ENCODE measurements around the gene NLRX1. TPM values are rescaled to one million over a fixed set of nuclear protein-coding genes. Genes with fewer than 3 reads are reported as not detected.

The NLRX1 gene
- total RNA-seq, 1 experiment from 2014 or later: 16.7 TPM

DNA sequence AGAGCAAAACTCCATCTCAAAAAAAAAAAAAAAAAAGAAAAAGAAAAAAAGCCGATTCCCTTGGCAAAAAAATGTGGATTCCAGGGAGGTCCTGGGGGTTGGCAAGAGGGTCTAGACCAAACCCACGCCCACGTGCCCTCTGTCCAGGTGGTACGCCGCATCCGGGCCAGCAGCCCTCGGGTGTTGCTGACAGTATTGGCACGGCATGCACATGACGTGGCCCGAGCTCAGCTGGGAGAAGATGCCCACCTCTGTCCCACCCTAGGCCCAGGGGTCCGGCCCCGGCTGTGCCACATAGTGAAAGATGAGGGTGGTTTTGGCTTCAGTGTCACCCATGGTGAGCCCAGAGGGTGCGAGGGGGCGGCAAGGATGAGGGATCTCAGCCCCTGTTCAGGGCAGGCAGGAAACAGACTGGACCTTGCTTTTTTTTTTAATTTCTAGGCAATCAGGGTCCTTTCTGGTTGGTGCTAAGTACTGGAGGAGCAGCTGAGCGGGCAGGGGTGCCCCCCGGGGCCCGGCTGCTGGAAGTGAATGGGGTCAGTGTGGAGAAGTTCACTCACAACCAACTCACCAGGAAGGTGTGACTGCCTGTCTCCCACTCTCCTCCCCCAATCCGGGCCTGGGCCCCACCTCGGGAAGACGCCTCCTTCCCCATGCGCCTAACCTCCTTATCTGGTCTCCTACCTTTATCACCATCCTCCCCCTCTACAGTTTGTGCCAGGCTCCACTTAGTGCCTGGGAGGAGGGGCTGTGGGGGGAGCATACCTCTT, 18.8 kb downstream of the NLRX1 start:
- no peaks in the 10 kb centered on the region for H3K9me3 Mint-ChIP-seq (ENCODE audit: unreplicated experiment)
- peaks cover 22% of the 10 kb centered on the region for H3K27me3 Mint-ChIP-seq (ENCODE audit: insufficient read depth, unreplicated experiment)
- ChIA-PET POLR2A (no interaction called here), CTCF (interaction anchor here (0.8 to 1.0 kb wide), 2 partner anchors 9 to 42 kb away, joined by 4 to 5 read pairs; no protein-coding TSS in a partner anchor)
- H3K36me3 Mint-ChIP-seq (ENCODE audit: insufficient read depth, unreplicated experiment): no peaks in the 10 kb centered on the region
- no TSS peak for BruUV-seq (replicated peaks)
- TF ChIP-seq CTCF (IDR thresholded peaks at IDR 0.05; ENCODE audit: unreplicated experiment): no peak
- DNase-seq (ENCODE audit: unreplicated experiment): no peak
- no peak overlapping the region for H3K27ac Mint-ChIP-seq (ENCODE audit: low read depth, unreplicated experiment)
- intact Hi-C loops (cut with micrococcal nuclease): no loop called here
- peaks cover 6% of the 10 kb centered on the region for H3K4me1 Mint-ChIP-seq (ENCODE audit: insufficient read depth, unreplicated experiment)
- H3K4me3 Mint-ChIP-seq (ENCODE audit: unreplicated experiment): no peak overlapping the region

DNA sequence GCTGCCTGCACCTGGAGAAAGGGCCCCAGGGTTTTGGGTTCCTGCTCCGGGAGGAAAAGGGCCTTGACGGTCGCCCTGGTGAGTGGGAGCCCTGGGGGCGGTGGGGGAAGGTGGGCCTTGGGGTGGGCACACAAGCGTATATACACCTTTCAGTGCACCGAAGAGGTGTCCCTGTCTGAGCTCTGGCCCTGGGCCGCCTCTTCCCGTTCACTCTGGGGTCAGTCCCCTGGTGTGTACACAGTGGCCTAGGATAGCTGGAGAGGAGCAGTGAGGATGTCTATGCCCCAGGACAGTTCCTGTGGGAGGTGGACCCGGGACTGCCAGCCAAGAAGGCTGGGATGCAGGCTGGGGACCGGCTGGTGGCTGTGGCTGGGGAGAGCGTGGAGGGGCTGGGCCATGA, 19.5 kb downstream of the NLRX1 start:
- Mint-ChIP-seq H3K4me3 (ENCODE audit: unreplicated experiment) (no peak overlapping the region), H3K27me3 (ENCODE audit: insufficient read depth, unreplicated experiment) (peaks cover 22% of the 10 kb centered on the region), H3K4me1 (ENCODE audit: insufficient read depth, unreplicated experiment) (peaks cover 6% of the 10 kb centered on the region), H3K36me3 (ENCODE audit: insufficient read depth, unreplicated experiment) (no peaks in the 10 kb centered on the region), H3K9me3 (ENCODE audit: unreplicated experiment) (no peaks in the 10 kb centered on the region), H3K27ac (ENCODE audit: low read depth, unreplicated experiment) (no peak overlapping the region)
- intact Hi-C loops (cut with micrococcal nuclease): no loop called here
- no peak for TF ChIP-seq CTCF (IDR thresholded peaks at IDR 0.05; ENCODE audit: unreplicated experiment)
- no TSS peak for BruUV-seq (replicated peaks)
- CTCF ChIA-PET: interaction anchor here (1.0 to 1.6 kb wide), 2 partner anchors 9 to 43 kb away, joined by 4 read pairs; no protein-coding TSS in a partner anchor
- POLR2A ChIA-PET: no interaction called here
- DNase-seq (ENCODE audit: unreplicated experiment): no peak

DNA sequence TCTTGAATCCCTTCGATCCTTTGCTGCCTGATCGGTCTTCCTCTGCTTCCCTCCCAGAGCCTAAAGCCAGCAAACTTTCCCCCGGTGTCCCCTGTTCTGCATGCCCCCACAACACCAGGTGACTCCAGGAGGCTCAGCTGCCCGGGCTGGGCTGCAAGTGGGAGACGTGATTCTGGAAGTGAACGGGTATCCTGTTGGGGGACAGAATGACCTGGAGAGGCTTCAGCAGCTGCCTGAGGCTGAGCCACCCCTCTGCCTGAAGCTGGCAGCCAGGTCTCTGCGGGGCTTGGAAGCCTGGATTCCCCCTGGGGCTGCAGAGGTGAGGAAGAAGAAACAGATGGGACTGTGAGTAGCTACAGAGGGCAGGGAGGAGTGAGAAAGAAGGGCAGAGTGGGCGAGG, 20.4 kb downstream of the NLRX1 start:
- peaks cover 6% of the 10 kb centered on the region for H3K4me1 Mint-ChIP-seq (ENCODE audit: insufficient read depth, unreplicated experiment)
- intact Hi-C loops (cut with micrococcal nuclease): no loop called here
- ChIA-PET POLR2A (interaction anchor here (0.6 to 0.7 kb wide), 2 partner anchors 98 to 179 kb away, joined by 3 to 4 read pairs; no protein-coding TSS in a partner anchor), CTCF (interaction anchor here (1.6 kb wide), 1 partner anchor 43 kb away, joined by 4 read pairs; no protein-coding TSS in a partner anchor)
- no peak for TF ChIP-seq CTCF (IDR thresholded peaks at IDR 0.05; ENCODE audit: unreplicated experiment)
- DNase-seq (ENCODE audit: unreplicated experiment): no peak
- peaks cover 22% of the 10 kb centered on the region for H3K27me3 Mint-ChIP-seq (ENCODE audit: insufficient read depth, unreplicated experiment)
- H3K9me3 Mint-ChIP-seq (ENCODE audit: unreplicated experiment): no peaks in the 10 kb centered on the region
- no peak overlapping the region for H3K4me3 Mint-ChIP-seq (ENCODE audit: unreplicated experiment)
- H3K27ac Mint-ChIP-seq (ENCODE audit: low read depth, unreplicated experiment): no peak overlapping the region
- BruUV-seq (replicated peaks): no TSS peak
- no peaks in the 10 kb centered on the region for H3K36me3 Mint-ChIP-seq (ENCODE audit: insufficient read depth, unreplicated experiment)

DNA sequence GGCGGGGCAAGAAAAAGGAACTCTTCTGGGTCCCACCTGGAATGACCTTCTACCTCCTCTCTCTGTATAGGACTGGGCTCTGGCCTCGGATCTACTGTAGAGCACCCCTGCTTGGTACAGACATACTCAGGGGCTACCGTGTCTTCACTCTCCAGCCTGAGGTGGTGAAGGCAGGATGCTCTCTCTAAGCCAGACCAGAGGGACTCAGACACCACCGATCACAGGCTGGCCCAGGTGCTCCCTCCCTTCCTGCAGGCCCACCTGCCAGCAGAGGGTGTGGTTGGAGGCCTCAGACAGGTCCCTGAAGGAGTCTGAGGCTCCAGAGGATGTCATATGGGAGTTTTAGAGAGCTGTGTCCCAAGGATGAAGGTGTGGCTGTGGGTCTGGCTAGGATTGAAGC, 20.9 kb downstream of the NLRX1 start:
- ChIA-PET CTCF (interaction anchor here (0.6 to 1.6 kb wide), 2 partner anchors 44 to 187 kb away, joined by 3 to 4 read pairs; no protein-coding TSS in a partner anchor), POLR2A (interaction anchor here (0.7 to 1.0 kb wide), 2 partner anchors 22 to 98 kb away, joined by 4 read pairs; no protein-coding TSS in a partner anchor)
- no TSS peak for BruUV-seq (replicated peaks)
- peaks cover 6% of the 10 kb centered on the region for H3K4me1 Mint-ChIP-seq (ENCODE audit: insufficient read depth, unreplicated experiment)
- intact Hi-C loops (cut with micrococcal nuclease): no loop called here
- no peak overlapping the region for H3K27ac Mint-ChIP-seq (ENCODE audit: low read depth, unreplicated experiment)
- H3K36me3 Mint-ChIP-seq (ENCODE audit: insufficient read depth, unreplicated experiment): no peaks in the 10 kb centered on the region
- DNase-seq (ENCODE audit: unreplicated experiment): no peak
- H3K9me3 Mint-ChIP-seq (ENCODE audit: unreplicated experiment): no peaks in the 10 kb centered on the region
- peaks cover 22% of the 10 kb centered on the region for H3K27me3 Mint-ChIP-seq (ENCODE audit: insufficient read depth, unreplicated experiment)
- TF ChIP-seq CTCF (IDR thresholded peaks at IDR 0.05; ENCODE audit: unreplicated experiment): no peak
- H3K4me3 Mint-ChIP-seq (ENCODE audit: unreplicated experiment): no peak overlapping the region

Measured in MCF 10A (cell line).